SK-N-SH (cell line): ENCODE data around the gene VSIG2. TPM values are rescaled to one million over a fixed set of nuclear protein-coding genes. Genes with fewer than 3 reads are reported as not detected.

ENCODE experiments used
- CTCF ChIA-PET: fragments of 300-600, 350-600 bp; formaldehyde crosslinking; extraction: SDS; loops from one replicate; lab custom pipeline; 2021; lab: Yijun Ruan, JAX
- POLR2A ChIA-PET: fragments of 350-600 bp; sonication (Branson Sonifier 250); formaldehyde crosslinking; extraction: SDS; loops from one replicate; lab custom pipeline; 2020; ENCODE audit warnings: antibody characterized with exemption, inconsistent platforms; lab: Yijun Ruan, JAX
- DNase-seq: peaks from one replicate; pipeline ENCODE4 v3.0.0; 2012
- H2AFZ ChIP-seq: fragments of 200-600 bp; sonication (generic); 2 replicates; pipeline ENCODE4 v1.8.1; 2016; ENCODE audit warnings: antibody characterized with exemption, mild to moderate bottlenecking, low read depth
- H3F3A ChIP-seq: fragments of 200-600 bp; sonication (generic); replicated peaks from 2 replicates; pipeline ENCODE3; 2016; ENCODE audit warnings: antibody characterized with exemption, mild to moderate bottlenecking; ENCODE audit not compliant: insufficient read depth
- H3K27ac ChIP-seq, 2 experiments: fragments of 200-500 bp in 1 of 2; fragments of 200-600 bp in 1 of 2; sonication (Bioruptor generic) in 1 of 2; sonication (generic), shearing (Covaris generic) in 1 of 2; 2 replicates each; pipeline versions ENCODE4 v1.5.1 to v1.6.1; 2014 to 2016; ENCODE audit warnings: low read depth in 2 of 2, inconsistent platforms in 1 of 2, low read length in 1 of 2, mild to moderate bottlenecking in 1 of 2, mixed read lengths in 1 of 2
- H3K27me3 ChIP-seq: fragments of 200-600 bp; sonication (generic), shearing (Covaris generic); 2 replicates; pipeline ENCODE4 v1.6.1; 2016; ENCODE audit warnings: mixed run types; ENCODE audit not compliant: insufficient read depth
- H3K36me3 ChIP-seq, 2 experiments: fragments of 200-500 bp in 1 of 2; fragments of 200-600 bp in 1 of 2; sonication (Bioruptor generic) in 1 of 2; sonication (generic) in 1 of 2; replicated peaks in 1 of 2; 2 replicates each; pipeline versions ENCODE3 to v1.5.1; 2014 to 2016; ENCODE audit warnings: low read length in 1 of 2, mild to moderate bottlenecking in 1 of 2; ENCODE audit not compliant: insufficient read depth in 2 of 2, control insufficient read depth in 1 of 2
- H3K4me1 ChIP-seq, 2 experiments: fragments of 200-500 bp in 1 of 2; fragments of 200-600 bp in 1 of 2; sonication (Bioruptor generic) in 1 of 2; sonication (generic), shearing (Covaris generic) in 1 of 2; 2 replicates each; pipeline versions ENCODE4 v1.5.1 to v1.6.1; 2014 to 2016; ENCODE audit warnings: low read depth in 1 of 2, low read length in 1 of 2, mixed run types in 1 of 2; ENCODE audit not compliant: insufficient read depth in 2 of 2, control insufficient read depth in 1 of 2
- H3K4me2 ChIP-seq: fragments of 200-600 bp; sonication (generic), shearing (Covaris generic); 2 replicates; pipeline ENCODE4 v1.6.1; 2017; ENCODE audit warnings: mixed run types
- H3K4me3 ChIP-seq, 2 experiments: fragments of 200-500 bp in 1 of 2; fragments of 200-600 bp in 1 of 2; sonication (Bioruptor generic) in 1 of 2; sonication (generic), shearing (Covaris generic) in 1 of 2; 2 replicates each; pipeline versions ENCODE4 v1.5.1 to v1.8.1; 2014 to 2016; ENCODE audit warnings: low read depth in 2 of 2, inconsistent platforms in 1 of 2, low read length in 1 of 2, mild to moderate bottlenecking in 1 of 2, mixed read lengths in 1 of 2, moderate library complexity in 1 of 2
- H3K79me2 ChIP-seq: fragments of 200-600 bp; sonication (generic); 2 replicates; pipeline ENCODE4 v1.8.1; 2017; ENCODE audit warnings: mild to moderate bottlenecking; ENCODE audit not compliant: insufficient read depth
- H3K9ac ChIP-seq: fragments of 200-600 bp; sonication (generic); 2 replicates; pipeline ENCODE4 v1.6.1; 2017; ENCODE audit warnings: mixed run types
- H3K9me2 ChIP-seq: fragments of 200-600 bp; sonication (generic); 2 replicates; pipeline ENCODE4 v1.6.1; 2017; ENCODE audit warnings: mixed run types
- H3K9me3 ChIP-seq: fragments of 200-600 bp; sonication (generic); 2 replicates; pipeline ENCODE4 v1.6.1; 2017; ENCODE audit warnings: mixed run types, mild to moderate bottlenecking, moderate library complexity
- H4K20me1 ChIP-seq: fragments of 200-600 bp; sonication (generic); 2 replicates; pipeline ENCODE4 v1.6.1; 2017; ENCODE audit warnings: mild to moderate bottlenecking, mixed run types; ENCODE audit not compliant: insufficient read depth
- CHD2 ChIP-seq: fragments of 150-350 bp; IDR thresholded peaks from 2 replicates; pipeline ENCODE4 v1.6.1; 2018; ENCODE audit warnings: low read length; ENCODE audit not compliant: partially characterized antibody
- CTCF ChIP-seq: fragments of 200-600 bp; sonication (generic); IDR thresholded peaks from 2 replicates; pipeline ENCODE4 v1.6.1; 2017; ENCODE audit warnings: antibody characterized with exemption, mild to moderate bottlenecking, moderate library complexity
- ELF1 ChIP-seq: IDR thresholded peaks from 2 replicates; pipeline ENCODE4 v1.4.0; 2012
- EZH2phosphoT487 ChIP-seq: fragments of 200-600 bp; sonication (generic); IDR thresholded peaks from 2 replicates; pipeline ENCODE4 v1.6.1; 2017; ENCODE audit warnings: low read depth, mixed run types, mild to moderate bottlenecking, antibody characterized with exemption, moderate library complexity, borderline replicate concordance
- FOSL2 ChIP-seq: IDR thresholded peaks from 2 replicates; pipeline ENCODE4 v1.4.0; 2012; ENCODE audit warnings: low read depth, mild to moderate bottlenecking, moderate library complexity, borderline replicate concordance
- FOXM1 ChIP-seq: IDR thresholded peaks from 2 replicates; pipeline ENCODE4 v1.4.0; 2012; ENCODE audit warnings: low read depth, mild to moderate bottlenecking
- GABPA ChIP-seq: IDR thresholded peaks from 2 replicates; pipeline ENCODE4 v1.4.0; 2012; ENCODE audit warnings: low read depth, mild to moderate bottlenecking
- GATA2 ChIP-seq: sonication (generic); formaldehyde crosslinking; IDR thresholded peaks from 2 replicates; pipeline ENCODE4 v1.5.0; 2020; ENCODE audit warnings: mild to moderate bottlenecking, missing genetic modification reagents
- JUND ChIP-seq: IDR thresholded peaks from 2 replicates; pipeline ENCODE4 v1.4.0; 2012
- MAX ChIP-seq: IDR thresholded peaks from 2 replicates; pipeline ENCODE4 v1.4.0; 2012; ENCODE audit warnings: low read depth
- NFIC ChIP-seq: IDR thresholded peaks from 2 replicates; pipeline ENCODE4 v1.4.0; 2012; ENCODE audit warnings: borderline replicate concordance
- NRF1 ChIP-seq: IDR thresholded peaks from 2 replicates; pipeline ENCODE4 v1.6.1; 2012; ENCODE audit warnings: low read depth, mild to moderate bottlenecking, low read length
- POLR2AphosphoS5 ChIP-seq: IDR thresholded peaks from 2 replicates; pipeline ENCODE4 v1.6.1; 2012; ENCODE audit warnings: low read depth, low read length
- RAD21 ChIP-seq: IDR thresholded peaks from 2 replicates; pipeline ENCODE4 v1.6.1; 2012; ENCODE audit warnings: mild to moderate bottlenecking, low read length
- RFX5 ChIP-seq: IDR thresholded peaks from 2 replicates; pipeline ENCODE4 v1.6.1; 2012; ENCODE audit warnings: mild to moderate bottlenecking, improper control_type of control experiment, low read length
- TAF1 ChIP-seq: IDR thresholded peaks from 2 replicates; pipeline ENCODE4 v1.6.1; 2012; ENCODE audit warnings: low read depth, mild to moderate bottlenecking, low read length, moderate library complexity, borderline replicate concordance
- TCF12 ChIP-seq: IDR thresholded peaks from 2 replicates; pipeline ENCODE4 v1.4.0; 2012
- TEAD4 ChIP-seq: IDR thresholded peaks from 2 replicates; pipeline ENCODE4 v1.4.0; 2012; ENCODE audit warnings: mild to moderate bottlenecking, borderline replicate concordance; ENCODE audit not compliant: insufficient read depth
- USF1 ChIP-seq: IDR thresholded peaks from 2 replicates; pipeline ENCODE4 v1.4.0; 2012; ENCODE audit warnings: low read depth, borderline replicate concordance
- ZBTB33 ChIP-seq: IDR thresholded peaks from 2 replicates; pipeline ENCODE4 v1.4.0; 2012; ENCODE audit warnings: low read depth, borderline replicate concordance
- WGBS: methylation state at CpG from one replicate; pipeline ENCODE4 v1.1.6; 2017; ENCODE audit warnings: low lambda C conversion rate; 5-methylcytosine and 5-hydroxymethylcytosine counted together
- polyA plus RNA-seq, 3 experiments: library from polyadenylated mRNA; depleted of rRNA; stranded (reverse); fragments of >200 nt; gene quantifications; 2 replicates each; pipeline ENCODE4 v1.2.3, GENCODE V29; 2012

The VSIG2 gene
- polyA plus RNA-seq, 1 of the 3 experiments (the other 2 are of a cell fraction): not detected

GRCh38 chr11:124748100-124748418 is 4.0 kb downstream of the VSIG2 start:
- CTCF ChIA-PET: interaction anchor here (1.1 to 4.8 kb wide), 5 partner anchors 8 to 103 kb away, joined by 3 to 28 read pairs (median 3); partner anchors contain the start of genes ESAM and NRGN
- 94% methylated on average over 7 of the region's 7 CpGs for WGBS

GRCh38 chr11:124747406-124748099 is 4.5 kb downstream of the VSIG2 start:
- H2AFZ ChIP-seq: no peak overlapping the region
- POLR2A ChIA-PET: no interaction called here
- TF ChIP-seq ZBTB33 (no peak), RFX5 (no peak), GATA2 (no peak), ELF1 (no peak), CHD2 (no peak), MAX (no peak), CTCF (no peak), RAD21 (no peak), NRF1 (no peak), GABPA (no peak), POLR2AphosphoS5 (no peak)

More at GRCh38 chr11:124748100-124748418, 4.0 kb downstream of the VSIG2 start:
- H2AFZ ChIP-seq: no peak overlapping the region
- no peaks in the 10 kb centered on the region for H3K9me3 ChIP-seq
- no peaks in the 10 kb centered on the region for H3K9me2 ChIP-seq
- H3K4me2 ChIP-seq: no peak overlapping the region
- H3K27me3 ChIP-seq: no peaks in the 10 kb centered on the region
- H3K27ac ChIP-seq: no peak overlapping the region
- H3K36me3 ChIP-seq: no peaks in the 10 kb centered on the region
- no peak overlapping the region for H3K9ac ChIP-seq
- H3F3A ChIP-seq: peaks cover 6% of the 10 kb centered on the region
- TF ChIP-seq TEAD4 (no peak), POLR2AphosphoS5 (no peak), FOSL2 (no peak), EZH2phosphoT487 (no peak), CHD2 (no peak), FOXM1 (no peak), TCF12 (no peak), NFIC (no peak), USF1 (no peak), ELF1 (no peak), JUND (no peak), ZBTB33 (no peak), NRF1 (no peak), TAF1 (no peak)
- no peaks in the 10 kb centered on the region for H3K4me1 ChIP-seq
- no peak overlapping the region for H3K4me3 ChIP-seq
- POLR2A ChIA-PET: no interaction called here
- no peak for DNase-seq
- H4K20me1 ChIP-seq: no peaks in the 10 kb centered on the region
- H3K79me2 ChIP-seq: no peaks in the 10 kb centered on the region

More at GRCh38 chr11:124747406-124748099, 4.5 kb downstream of the VSIG2 start:
- Histone ChIP-seq H4K20me1 (no peaks in the 10 kb centered on the region), H3K9me2 (no peaks in the 10 kb centered on the region), H3F3A (peaks cover 3% of the 10 kb centered on the region), H3K79me2 (no peaks in the 10 kb centered on the region), H3K4me1 (no peaks in the 10 kb centered on the region), H3K9me3 (no peaks in the 10 kb centered on the region), H3K9ac (no peak overlapping the region), H3K27me3 (no peaks in the 10 kb centered on the region), H3K27ac (no peak overlapping the region), H3K4me3 (no peak overlapping the region), H3K36me3 (no peaks in the 10 kb centered on the region), H3K4me2 (no peak overlapping the region)
- 85% methylated on average over 14 of the region's 14 CpGs for WGBS
- DNase-seq: no peak
- CTCF ChIA-PET: interaction anchor here (0.9 to 4.8 kb wide), 5 partner anchors 11 to 104 kb away, joined by 3 to 28 read pairs (median 3); partner anchors contain the start of gene ESAM
